WI38 (cell line): ENCODE measurements around the gene ZBTB1.

ENCODE experiments used
- H3K4me3 ChIP-seq: 2 replicates; pipeline ENCODE4 v1.5.1; 2011; ENCODE audit warnings: low read depth, mild to moderate bottlenecking, control low read depth, low read length
- CTCF ChIP-seq: IDR thresholded peaks from 2 replicates; pipeline ENCODE4 v1.5.1; 2012; ENCODE audit warnings: low read depth, mild to moderate bottlenecking, control low read depth, low read length

ZBTB1 gene

DNA sequence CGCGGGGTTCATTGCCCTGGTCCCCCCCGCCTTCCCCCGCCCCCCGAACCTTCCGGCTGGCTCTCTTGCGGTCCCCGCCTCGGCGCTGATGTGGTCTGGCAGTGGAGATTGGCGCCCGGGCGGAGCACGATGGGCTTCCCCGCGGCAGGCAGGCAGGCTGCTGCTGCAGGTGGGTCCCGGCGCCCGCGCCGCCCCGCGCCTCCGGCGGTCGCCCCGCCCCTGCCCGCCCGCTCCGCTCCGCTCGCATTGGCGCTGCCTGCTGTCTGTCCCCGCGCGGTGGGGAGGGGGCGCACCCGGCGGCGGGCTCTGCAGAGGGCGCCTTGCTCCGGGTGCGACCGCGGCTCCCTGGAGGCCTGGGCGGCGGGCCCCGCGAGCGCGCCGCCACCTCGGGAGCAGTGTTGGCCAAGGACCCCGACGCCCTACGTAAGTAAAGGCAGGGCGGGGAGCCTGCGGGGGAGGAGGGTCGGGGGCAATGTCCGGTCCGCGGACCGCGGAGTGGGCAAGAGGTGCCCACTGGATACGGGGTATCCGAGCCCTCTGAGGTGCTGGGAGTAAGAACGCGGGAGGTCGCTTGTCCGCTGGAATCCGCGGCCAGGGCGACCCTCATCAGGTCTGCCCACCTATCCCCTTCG lies 39.3 kb upstream of the ZBTB1 start, which contains the start of gene AKAP5:
Gene AKAP5 (plus strand): TSS at position 309 of the 632 bp plus-strand sequence. CDS start 2,896 bp downstream, outside the sequence.
- no peak for TF ChIP-seq CTCF
- peak within 1 kb of the TSS; percentile 66 for H3K4me3 ChIP-seq

- H3K4me3 ChIP-seq, result peak overlapping the region; percentile 66
- TF ChIP-seq CTCF, result peak; percentile 31
Measured at GRCh38 chr14:64465831-64466554, 38.6 kb upstream of the ZBTB1 start.

DNA sequence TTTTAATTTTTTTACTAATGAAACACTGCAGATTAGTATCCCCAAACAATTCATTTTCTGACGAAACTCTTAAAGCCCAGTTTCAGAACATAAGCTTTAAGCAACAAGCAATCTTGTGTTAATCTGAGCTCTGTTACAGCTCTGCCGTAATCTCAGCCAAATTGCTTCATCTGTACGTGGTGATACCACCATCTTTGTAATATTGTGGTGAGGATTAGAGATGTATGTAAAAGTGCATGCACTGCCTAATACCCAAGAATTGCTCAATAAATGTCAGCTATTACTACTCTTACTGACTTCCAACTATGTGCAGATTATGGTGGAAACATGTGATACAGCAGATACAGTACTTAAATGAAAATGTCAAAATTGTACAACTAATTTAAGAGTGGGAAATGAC lies 37.5 kb upstream of the ZBTB1 start:
- no peak overlapping the region for H3K4me3 ChIP-seq
- no peak for TF ChIP-seq CTCF

DNA sequence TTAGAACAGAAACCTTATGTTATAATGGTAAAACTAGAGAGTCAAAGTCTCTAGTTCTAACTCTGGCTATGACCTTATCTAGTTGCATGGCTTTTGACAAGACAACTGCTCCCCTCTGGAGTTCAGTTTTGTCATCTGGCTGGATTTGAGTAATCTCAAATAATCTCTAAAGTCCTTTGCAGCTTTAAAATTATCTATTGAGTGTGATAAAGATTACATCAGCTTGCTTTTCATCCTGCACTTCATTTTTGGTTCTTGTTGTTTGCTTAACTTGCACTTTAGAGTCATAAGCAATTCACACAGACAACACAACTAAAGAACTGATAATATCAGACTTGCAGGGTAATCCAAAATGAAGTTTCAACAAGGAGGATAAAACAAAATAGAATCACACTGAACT lies 37.0 kb upstream of the ZBTB1 start:
- H3K4me3 ChIP-seq, result no peak overlapping the region
- no peak for TF ChIP-seq CTCF

DNA sequence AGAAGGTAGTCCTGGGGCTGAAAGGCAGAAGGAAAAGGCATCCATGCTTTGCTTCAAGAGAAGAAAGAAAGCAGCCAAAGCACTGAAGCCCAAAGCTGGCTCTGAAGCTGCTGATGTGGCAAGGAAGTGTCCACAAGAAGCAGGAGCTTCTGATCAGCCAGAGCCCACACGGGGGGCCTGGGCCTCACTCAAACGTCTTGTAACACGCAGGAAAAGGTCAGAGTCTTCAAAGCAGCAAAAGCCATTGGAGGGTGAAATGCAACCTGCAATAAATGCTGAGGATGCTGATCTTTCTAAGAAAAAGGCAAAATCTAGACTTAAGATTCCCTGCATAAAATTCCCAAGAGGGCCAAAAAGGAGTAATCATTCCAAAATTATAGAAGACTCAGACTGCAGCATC lies 36.1 kb upstream of the ZBTB1 start:
- TF ChIP-seq CTCF, result no peak
- no peak overlapping the region for H3K4me3 ChIP-seq

DNA sequence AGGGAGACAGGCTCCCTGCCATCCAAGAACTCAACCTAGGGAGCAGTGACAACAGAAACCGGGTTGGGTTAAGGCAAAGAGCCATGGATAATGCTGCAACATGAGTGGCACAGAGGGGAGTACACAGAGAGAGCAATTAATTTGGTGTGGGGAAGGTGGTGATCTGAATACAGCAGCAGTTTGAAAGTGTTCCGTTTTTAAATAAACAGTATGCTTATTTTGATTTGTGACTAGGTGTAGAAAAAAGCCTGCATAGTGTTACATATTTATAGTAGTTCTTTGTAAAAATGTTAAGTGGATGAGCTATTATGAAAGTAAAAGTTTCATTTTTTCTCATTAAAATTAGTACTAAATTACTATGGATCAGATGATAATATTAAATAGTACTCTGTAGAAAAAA lies 30.5 kb upstream of the ZBTB1 start:
- no peak overlapping the region for H3K4me3 ChIP-seq
- no peak for TF ChIP-seq CTCF

- no peak overlapping the region for H3K4me3 ChIP-seq
- no peak for TF ChIP-seq CTCF
Measured at GRCh38 chr14:64474698-64475097, 29.9 kb upstream of the ZBTB1 start.
